Stomach smooth muscle (tissue), 2 donors: ENCODE data around the gene DGCR2.

ENCODE experiments used
- H3K27ac ChIP-seq: one replicate; pipeline ENCODE4 v1.7.0; 2013; ENCODE audit warnings: mild to moderate bottlenecking, low read length, inconsistent platforms
- H3K27me3 ChIP-seq, 2 donors: one replicate each; pipeline ENCODE4 v1.7.0; 2013; ENCODE audit warnings: low read length in 2 of 2; ENCODE audit not compliant: insufficient read depth in 2 of 2, control insufficient read depth in 1 of 2
- H3K36me3 ChIP-seq, 2 donors: one replicate each; pipeline ENCODE4 v1.7.0; 2013; ENCODE audit warnings: low read length in 2 of 2; ENCODE audit not compliant: control insufficient read depth in 2 of 2, insufficient read depth in 2 of 2
- H3K4me1 ChIP-seq: one replicate; pipeline ENCODE4 v1.7.0; 2013; ENCODE audit warnings: low read length; ENCODE audit not compliant: control insufficient read depth, insufficient read depth
- H3K4me3 ChIP-seq, 2 donors: one replicate each; pipeline ENCODE4 v1.7.0; 2013; ENCODE audit warnings: low read length in 2 of 2
- H3K9ac ChIP-seq, 2 donors: one replicate each; pipeline ENCODE4 v1.7.0; 2013; ENCODE audit warnings: low read length in 2 of 2, mild to moderate bottlenecking in 1 of 2
- H3K9me3 ChIP-seq, 2 donors: one replicate each; pipeline ENCODE4 v1.7.0; 2013; ENCODE audit warnings: low read length in 2 of 2; ENCODE audit not compliant: control insufficient read depth in 2 of 2
- donor health status: healthy.
- donor health status: Pancreatic carcinoma.

The DGCR2 gene

GRCh38 chr22:19118329-19118880, 3.8 kb downstream of the DGCR2 start:
- H3K9ac ChIP-seq, result no peak overlapping the region
- peaks cover under 1 to 2% of the 10 kb centered on the region in 2 donors for H3K36me3 ChIP-seq
- H3K4me3 ChIP-seq, result no peak overlapping the region
- H3K9me3 ChIP-seq, result no peaks in the 10 kb centered on the region
- H3K27me3 ChIP-seq, result no peaks in the 10 kb centered on the region
- H3K4me1 ChIP-seq, result peaks cover 58% of the 10 kb centered on the region
- no peak overlapping the region for H3K27ac ChIP-seq

- H3K9ac ChIP-seq, result no peak overlapping the region
These were observed 5.1 kb downstream of the DGCR2 start for GRCh38 chr22:19117111-19117512.

GRCh38 chr22:19115628-19116027, 6.6 kb downstream of the DGCR2 start:
- H3K9ac ChIP-seq, result no peak overlapping the region
- H3K27ac ChIP-seq, result no peak overlapping the region
- peaks cover 45% of the 10 kb centered on the region for H3K4me1 ChIP-seq
- no peaks in the 10 kb centered on the region for H3K27me3 ChIP-seq
- H3K36me3 ChIP-seq, result peaks cover 2% of the 10 kb centered on the region in 2 donors
- H3K9me3 ChIP-seq, result no peaks in the 10 kb centered on the region
- no peak overlapping the region for H3K4me3 ChIP-seq

More at GRCh38 chr22:19117111-19117512, 5.1 kb downstream of the DGCR2 start:
- Histone ChIP-seq H3K36me3 (peaks cover 2% of the 10 kb centered on the region in 2 donors), H3K4me1 (peaks cover 52% of the 10 kb centered on the region), H3K4me3 (peak overlapping the region in 1 of 2 donors; percentile 29), H3K27me3 (no peaks in the 10 kb centered on the region), H3K27ac (no peak overlapping the region), H3K9me3 (no peaks in the 10 kb centered on the region)

GRCh38 chr22:19114984-19115552, 7.1 kb downstream of the DGCR2 start:
- no peak overlapping the region for H3K27ac ChIP-seq
- H3K9me3 ChIP-seq, result no peaks in the 10 kb centered on the region
- no peak overlapping the region for H3K4me3 ChIP-seq
- H3K27me3 ChIP-seq, result no peaks in the 10 kb centered on the region
- H3K4me1 ChIP-seq, result peaks cover 41% of the 10 kb centered on the region
- H3K9ac ChIP-seq, result no peak overlapping the region
- peaks cover 2% of the 10 kb centered on the region in 2 donors for H3K36me3 ChIP-seq

GRCh38 chr22:19113429-19113828, 8.8 kb downstream of the DGCR2 start:
- Histone ChIP-seq H3K27ac (no peak overlapping the region), H3K4me3 (no peak overlapping the region), H3K36me3 (peaks cover 2% of the 10 kb centered on the region in 2 donors), H3K27me3 (no peaks in the 10 kb centered on the region), H3K9ac (no peak overlapping the region), H3K4me1 (peaks cover 31% of the 10 kb centered on the region), H3K9me3 (no peaks in the 10 kb centered on the region)

- peaks cover 28% of the 10 kb centered on the region for H3K4me1 ChIP-seq
- no peak overlapping the region for H3K9ac ChIP-seq
- H3K27me3 ChIP-seq, result no peaks in the 10 kb centered on the region
- H3K4me3 ChIP-seq, result no peak overlapping the region
- no peak overlapping the region for H3K27ac ChIP-seq
- peaks cover 0 to 2% of the 10 kb centered on the region in 2 donors for H3K36me3 ChIP-seq
- no peaks in the 10 kb centered on the region for H3K9me3 ChIP-seq
These were observed 10.6 kb downstream of the DGCR2 start for GRCh38 chr22:19111584-19111983.

GRCh38 chr22:19111140-19111539, 11.1 kb downstream of the DGCR2 start:
- Histone ChIP-seq H3K27me3 (no peaks in the 10 kb centered on the region), H3K4me3 (no peak overlapping the region), H3K36me3 (peaks cover 0 to 2% of the 10 kb centered on the region in 2 donors), H3K27ac (no peak overlapping the region), H3K9ac (no peak overlapping the region), H3K4me1 (peaks cover 28% of the 10 kb centered on the region), H3K9me3 (no peaks in the 10 kb centered on the region)

- no peak overlapping the region for H3K4me3 ChIP-seq
- H3K36me3 ChIP-seq, result peaks cover 0 to 2% of the 10 kb centered on the region in 2 donors
- no peak overlapping the region for H3K9ac ChIP-seq
- no peaks in the 10 kb centered on the region for H3K27me3 ChIP-seq
- H3K9me3 ChIP-seq, result no peaks in the 10 kb centered on the region
- H3K4me1 ChIP-seq, result peaks cover 31% of the 10 kb centered on the region
- no peak overlapping the region for H3K27ac ChIP-seq
These were observed 11.6 kb downstream of the DGCR2 start for GRCh38 chr22:19110646-19111045.

- Histone ChIP-seq H3K27ac (no peak overlapping the region), H3K4me1 (peaks cover 30% of the 10 kb centered on the region), H3K9me3 (no peaks in the 10 kb centered on the region), H3K9ac (no peak overlapping the region), H3K27me3 (no peaks in the 10 kb centered on the region), H3K36me3 (peaks cover 0 to 2% of the 10 kb centered on the region in 2 donors), H3K4me3 (no peak overlapping the region)
These were observed 12.2 kb downstream of the DGCR2 start for GRCh38 chr22:19110064-19110458.

- H3K9me3 ChIP-seq, result no peaks in the 10 kb centered on the region
- no peaks in the 10 kb centered on the region for H3K27me3 ChIP-seq
- H3K4me3 ChIP-seq, result peak overlapping the region in 1 of 2 donors; percentile 9
- H3K27ac ChIP-seq, result no peak overlapping the region
- H3K36me3 ChIP-seq, result peaks cover 0 to 2% of the 10 kb centered on the region in 2 donors
- H3K4me1 ChIP-seq, result peaks cover 31% of the 10 kb centered on the region
- H3K9ac ChIP-seq, result no peak overlapping the region
These were observed 12.8 kb downstream of the DGCR2 start for GRCh38 chr22:19109198-19110063.
